ENCODE measurements around the gene SIRT1. TPM values are rescaled to one million over a fixed set of nuclear protein-coding genes. Genes with fewer than 3 reads are reported as not detected.
A peak's percentile ranks its signal among the peaks of the same experiment; 100 is the strongest.

Gene SIRT1
- total and polyA plus RNA-seq, 2 donors (not counting 1 experiment from before 2014, with no cell fraction given) = 17.0 to 21.1 TPM

GRCh38 chr10:67839951-67840350 lies 44.5 kb upstream of the SIRT1 start:
- no peaks in the 10 kb centered on the region for H4K20me1 ChIP-seq (ENCODE audit: control insufficient read depth, extremely low read depth, insufficient read depth, low read length)
- H3K27ac ChIP-seq (ENCODE audit: insufficient read depth, low read length) = no peak overlapping the region
- H3K36me3 ChIP-seq (ENCODE audit: control insufficient read depth, insufficient read depth, low read length) = no peaks in the 10 kb centered on the region
- peak in 1 of 2 donors; percentile 53 for DNase-seq (ENCODE audit: low read depth in 2 of 2)
- H3K4me2 ChIP-seq (ENCODE audit: extremely low read depth, insufficient read depth, low read length) = no peak overlapping the region
- no peak for TF ChIP-seq CTCF (conservative IDR thresholded peaks at IDR 0.05 in 1 of 2, IDR thresholded peaks at IDR 0.05 in 1 of 2; ENCODE audit: low read depth in 1 of 2, low read length in 2 of 2)
- no peaks in the 10 kb centered on the region for H3K79me2 ChIP-seq (ENCODE audit: control insufficient read depth, insufficient read depth, low read length)
- H3K27me3 ChIP-seq (ENCODE audit: control insufficient read depth, insufficient read depth, low read length) = no peaks in the 10 kb centered on the region
- no peaks in the 10 kb centered on the region for H3K9me3 ChIP-seq (ENCODE audit: control insufficient read depth, insufficient read depth, low read depth, low read length)
- no peak overlapping the region for H3K4me3 ChIP-seq (replicated peaks in 1 of 4; ENCODE audit: control extremely low read depth in 1 of 4, insufficient read depth in 1 of 4, low read depth in 3 of 4, low read length in 4 of 4)
- no peak overlapping the region for H3K9ac ChIP-seq (ENCODE audit: insufficient read depth, low read length)
- no peaks in the 10 kb centered on the region for H3K4me1 ChIP-seq (ENCODE audit: control insufficient read depth, extremely low read depth, insufficient read depth, low read length)
- no peak overlapping the region for H2AFZ ChIP-seq (ENCODE audit: low read length)

- H4K20me1 ChIP-seq (ENCODE audit: control insufficient read depth, extremely low read depth, insufficient read depth, low read length) = no peaks in the 10 kb centered on the region
- H3K9me3 ChIP-seq (ENCODE audit: control insufficient read depth, insufficient read depth, low read depth, low read length) = no peaks in the 10 kb centered on the region
- H3K9ac ChIP-seq (ENCODE audit: insufficient read depth, low read length) = no peak overlapping the region
- DNase-seq (ENCODE audit: low read depth in 2 of 2) = no peak
- H3K27ac ChIP-seq (ENCODE audit: insufficient read depth, low read length) = no peak overlapping the region
- H3K4me2 ChIP-seq (ENCODE audit: extremely low read depth, insufficient read depth, low read length) = no peak overlapping the region
- no peaks in the 10 kb centered on the region for H3K27me3 ChIP-seq (ENCODE audit: control insufficient read depth, insufficient read depth, low read length)
- no peak overlapping the region for H3K4me3 ChIP-seq (replicated peaks in 1 of 4; ENCODE audit: control extremely low read depth in 1 of 4, insufficient read depth in 1 of 4, low read depth in 3 of 4, low read length in 4 of 4)
- TF ChIP-seq CTCF (conservative IDR thresholded peaks at IDR 0.05 in 1 of 2, IDR thresholded peaks at IDR 0.05 in 1 of 2; ENCODE audit: low read depth in 1 of 2, low read length in 2 of 2) (no peak), EZH2 (IDR thresholded peaks at IDR 0.05; ENCODE audit: low read length, missing control alignments) (no peak)
- H3K79me2 ChIP-seq (ENCODE audit: control insufficient read depth, insufficient read depth, low read length) = no peaks in the 10 kb centered on the region
- H3K36me3 ChIP-seq (ENCODE audit: control insufficient read depth, insufficient read depth, low read length) = no peaks in the 10 kb centered on the region
- no peaks in the 10 kb centered on the region for H3K4me1 ChIP-seq (ENCODE audit: control insufficient read depth, extremely low read depth, insufficient read depth, low read length)
- H2AFZ ChIP-seq (ENCODE audit: low read length) = no peak overlapping the region
Measured at GRCh38 chr10:67841737-67842136, 42.7 kb upstream of the SIRT1 start.

GRCh38 chr10:67843284-67843683 lies 41.2 kb upstream of the SIRT1 start:
- H3K79me2 ChIP-seq (ENCODE audit: control insufficient read depth, insufficient read depth, low read length) = no peaks in the 10 kb centered on the region
- H3K27ac ChIP-seq (ENCODE audit: insufficient read depth, low read length) = no peak overlapping the region
- H3K27me3 ChIP-seq (ENCODE audit: control insufficient read depth, insufficient read depth, low read length) = no peaks in the 10 kb centered on the region
- no peak for DNase-seq (ENCODE audit: low read depth in 2 of 2)
- H3K4me1 ChIP-seq (ENCODE audit: control insufficient read depth, extremely low read depth, insufficient read depth, low read length) = no peaks in the 10 kb centered on the region
- H2AFZ ChIP-seq (ENCODE audit: low read length) = no peak overlapping the region
- no peaks in the 10 kb centered on the region for H3K36me3 ChIP-seq (ENCODE audit: control insufficient read depth, insufficient read depth, low read length)
- H3K4me2 ChIP-seq (ENCODE audit: extremely low read depth, insufficient read depth, low read length) = no peak overlapping the region
- no peaks in the 10 kb centered on the region for H3K9me3 ChIP-seq (ENCODE audit: control insufficient read depth, insufficient read depth, low read depth, low read length)
- TF ChIP-seq EZH2 (IDR thresholded peaks at IDR 0.05; ENCODE audit: low read length, missing control alignments) (no peak), CTCF (conservative IDR thresholded peaks at IDR 0.05 in 1 of 2, IDR thresholded peaks at IDR 0.05 in 1 of 2; ENCODE audit: low read depth in 1 of 2, low read length in 2 of 2) (no peak)
- H3K4me3 ChIP-seq (replicated peaks in 1 of 4; ENCODE audit: control extremely low read depth in 1 of 4, insufficient read depth in 1 of 4, low read depth in 3 of 4, low read length in 4 of 4) = no peak overlapping the region
- H3K9ac ChIP-seq (ENCODE audit: insufficient read depth, low read length) = no peak overlapping the region
- H4K20me1 ChIP-seq (ENCODE audit: control insufficient read depth, extremely low read depth, insufficient read depth, low read length) = no peaks in the 10 kb centered on the region

Measured in fibroblast of lung (primary cell).